Glutamatergic neuron (in vitro differentiated cells): Measurements from ENCODE around the gene DNAH2. TPM values are rescaled to one million over a fixed set of nuclear protein-coding genes. Genes with fewer than 3 reads are reported as not detected.

ENCODE experiments used
- DNase-seq: peaks from one replicate; pipeline ENCODE4 v3.0.0; 2022
- H3K27ac Mint-ChIP-seq: one replicate; pipeline ENCODE4 v1.8.0; 2020; ENCODE audit warnings: mild to moderate bottlenecking, mixed read lengths, inconsistent platforms; ENCODE audit not compliant: unreplicated experiment
- H3K27me3 Mint-ChIP-seq: one replicate; pipeline ENCODE4 v1.8.0; 2020; ENCODE audit warnings: mild to moderate bottlenecking, moderate library complexity, mixed read lengths, inconsistent platforms; ENCODE audit not compliant: unreplicated experiment
- H3K36me3 Mint-ChIP-seq: one replicate; pipeline ENCODE4 v1.8.0; 2020; ENCODE audit warnings: mild to moderate bottlenecking, mixed read lengths, inconsistent platforms; ENCODE audit not compliant: unreplicated experiment
- H3K4me1 Mint-ChIP-seq: one replicate; pipeline ENCODE4 v1.8.0; 2020; ENCODE audit warnings: mild to moderate bottlenecking, low read depth, mixed read lengths, inconsistent platforms; ENCODE audit not compliant: unreplicated experiment
- H3K4me3 Mint-ChIP-seq: one replicate; pipeline ENCODE4 v1.8.0; 2020; ENCODE audit warnings: mild to moderate bottlenecking, mixed read lengths, inconsistent platforms; ENCODE audit not compliant: unreplicated experiment
- H3K9me3 Mint-ChIP-seq: one replicate; pipeline ENCODE4 v1.8.0; 2020; ENCODE audit warnings: mild to moderate bottlenecking, moderate library complexity, mixed read lengths, inconsistent platforms; ENCODE audit not compliant: unreplicated experiment
- CTCF ChIP-seq: fragments of 200-600 bp; sonication (generic); IDR thresholded peaks from one replicate; pipeline ENCODE4 v1.5.0; 2021; ENCODE audit not compliant: partially characterized antibody, unreplicated experiment
- total RNA-seq: library from RNA; stranded (reverse); fragmentation: NEBNext Ultra II Directional; extraction: Animal tissue kit (Norgen Biotek cat#: 25700); gene quantifications from one replicate; pipeline ENCODE4 v1.2.1, GENCODE V29; 2021; ENCODE audit not compliant: unreplicated experiment

DNAH2 gene
- total RNA-seq, 1 donor from 2014 or later: 0.07 TPM

GRCh38 chr17:7706631-7707354, 10.8 kb upstream of the DNAH2 start:
- Mint-ChIP-seq H3K27me3 (peaks cover 26% of the 10 kb centered on the region), H3K9me3 (peaks cover 6% of the 10 kb centered on the region), H3K27ac (peak overlapping the region; percentile 6), H3K4me3 (peak overlapping the region; percentile 89), H3K4me1 (peaks cover 23% of the 10 kb centered on the region), H3K36me3 (no peaks in the 10 kb centered on the region)
- TF ChIP-seq CTCF: no peak
- DNase-seq: no peak

- no peak for TF ChIP-seq CTCF
These were observed 10.1 kb upstream of the DNAH2 start for GRCh38 chr17:7707446-7707845.

GRCh38 chr17:7707858-7708750, 9.4 kb upstream of the DNAH2 start:
- DNase-seq: no peak
- H3K27ac Mint-ChIP-seq: no peak overlapping the region
- H3K4me1 Mint-ChIP-seq: peaks cover 31% of the 10 kb centered on the region
- H3K4me3 Mint-ChIP-seq: no peak overlapping the region
- no peak for TF ChIP-seq CTCF
- H3K36me3 Mint-ChIP-seq: no peaks in the 10 kb centered on the region
- peaks cover 8% of the 10 kb centered on the region for H3K9me3 Mint-ChIP-seq
- peaks cover 26% of the 10 kb centered on the region for H3K27me3 Mint-ChIP-seq

More at GRCh38 chr17:7707446-7707845, 10.1 kb upstream of the DNAH2 start:
- Mint-ChIP-seq H3K27me3 (peaks cover 26% of the 10 kb centered on the region), H3K36me3 (no peaks in the 10 kb centered on the region), H3K4me3 (no peak overlapping the region), H3K27ac (no peak overlapping the region), H3K4me1 (peaks cover 26% of the 10 kb centered on the region), H3K9me3 (peaks cover 6% of the 10 kb centered on the region)
- DNase-seq: no peak

- peaks cover 27% of the 10 kb centered on the region for H3K4me1 Mint-ChIP-seq
- DNase-seq: no peak
- no peak overlapping the region for H3K4me3 Mint-ChIP-seq
- H3K9me3 Mint-ChIP-seq: peaks cover 10% of the 10 kb centered on the region
- H3K27ac Mint-ChIP-seq: no peak overlapping the region
- H3K27me3 Mint-ChIP-seq: peaks cover 23% of the 10 kb centered on the region
- no peak for TF ChIP-seq CTCF
- no peaks in the 10 kb centered on the region for H3K36me3 Mint-ChIP-seq
These were observed 8.5 kb upstream of the DNAH2 start for GRCh38 chr17:7709031-7709430.

GRCh38 chr17:7710301-7710700, 7.2 kb upstream of the DNAH2 start:
- Mint-ChIP-seq H3K36me3 (no peaks in the 10 kb centered on the region), H3K9me3 (peaks cover 10% of the 10 kb centered on the region), H3K27me3 (peaks cover 25% of the 10 kb centered on the region), H3K27ac (no peak overlapping the region), H3K4me1 (peaks cover 28% of the 10 kb centered on the region), H3K4me3 (peak overlapping the region; percentile 26)
- DNase-seq: no peak
- TF ChIP-seq CTCF: no peak
